ENCODE data around the gene LRIT2.

- TF ChIP-seq EZH2 (IDR thresholded peaks at IDR 0.05; ENCODE audit: insufficient read depth, poor library complexity, severe bottlenecking) (no peak), EZH2phosphoT487 (IDR thresholded peaks at IDR 0.05; ENCODE audit: insufficient read depth, low read depth) (no peak)
Measured at GRCh38 chr10:84181631-84182030, 43.7 kb downstream of the LRIT2 start.

Measured in GM23248 (cell line).